Measurements from ENCODE around the gene G0S2. TPM values are rescaled to one million over a fixed set of nuclear protein-coding genes. Genes with fewer than 3 reads are reported as not detected.
"Not testable (repeated sequence)": the region's sequence is repeated elsewhere in the genome, so short reads cannot be mapped to it uniquely, and the experiment has no call there.

Gene G0S2
- total and polyA plus RNA-seq, 2 of the 8 experiments (the other 6 are each of a cell fraction or from before 2014, with no cell fraction given), result 1.0 to 1.7 TPM

GRCh38 chr1:209700686-209701085 is 25.5 kb downstream of the G0S2 start:
- DNase-seq (ENCODE audit: low read depth in 1 of 2, low spot score in 2 of 2); H2BK12ac ChIP-seq (ENCODE audit: low read depth, low read length); H2BK120ac ChIP-seq (replicated peaks; ENCODE audit: low read depth, low read length); H3K56ac ChIP-seq (replicated peaks; ENCODE audit: insufficient read length, low read depth, low read length); H2BK5ac ChIP-seq (ENCODE audit: low read depth, low read length); H3K4me1 ChIP-seq (replicated peaks in 1 of 4; ENCODE audit: control insufficient read depth in 3 of 4, insufficient read depth in 4 of 4, low read length in 3 of 4); H4K5ac ChIP-seq (ENCODE audit: insufficient read length, low read depth, low read length); H2AFZ ChIP-seq (ENCODE audit: low read length); H3K18ac ChIP-seq (ENCODE audit: extremely low read depth, low read length); H3K9ac ChIP-seq (replicated peaks in 1 of 4; ENCODE audit: extremely low read depth in 1 of 4, low read depth in 3 of 4, low read length in 3 of 4); H3K27ac ChIP-seq (ENCODE audit: low read depth, low read length); H3K27me3 ChIP-seq (replicated peaks in 1 of 4; ENCODE audit: control insufficient read depth in 3 of 4, extremely low read depth in 1 of 4, insufficient read depth in 3 of 4, low read length in 3 of 4); H3K23me2 ChIP-seq (ENCODE audit: low read depth, low read length); H2BK20ac ChIP-seq (ENCODE audit: low read length); H3K4me3 ChIP-seq (ENCODE audit: extremely low read depth in 1 of 4, insufficient read depth in 2 of 4, low read depth in 3 of 4, low read length in 4 of 4); H3K14ac ChIP-seq (ENCODE audit: insufficient read length); H4K91ac ChIP-seq (replicated peaks; ENCODE audit: insufficient read length, low read length); H2BK15ac ChIP-seq (ENCODE audit: low read length); H3K4ac ChIP-seq (replicated peaks; ENCODE audit: insufficient read length, low read depth, low read length); H4K20me1 ChIP-seq (replicated peaks in 1 of 2; ENCODE audit: control insufficient read depth in 1 of 2, insufficient read depth in 2 of 2, low read length in 2 of 2); H4K8ac ChIP-seq (ENCODE audit: extremely low read depth, insufficient read depth, low read length); H2AK5ac ChIP-seq (ENCODE audit: low read depth, low read length); H3K23ac ChIP-seq (ENCODE audit: insufficient read length); H3K9me3 ChIP-seq (ENCODE audit: insufficient read depth in 2 of 2, low read depth in 1 of 2, low read length in 1 of 2); H3K4me2 ChIP-seq (ENCODE audit: insufficient read depth in 1 of 2, low read depth in 2 of 2, low read length in 2 of 2); FAIRE-seq; H3K79me2 ChIP-seq (ENCODE audit: control insufficient read depth in 1 of 2, insufficient read depth in 2 of 2, low read length in 2 of 2); H3K79me1 ChIP-seq (ENCODE audit: low read depth, low read length); H3K36me3 ChIP-seq (ENCODE audit: control insufficient read depth in 2 of 4, insufficient read depth in 4 of 4, low read length in 3 of 4): not testable (repeated sequence)
- CTCF ChIA-PET (ENCODE audit: partially characterized antibody), result interaction anchor here (0.8 kb wide), 1 partner anchor 19 kb away, joined by 3 read pairs; no protein-coding TSS in a partner anchor
- POLR2A ChIA-PET (ENCODE audit: partially characterized antibody), result interaction anchor here (0.6 kb wide), 1 partner anchor 57 kb away, joined by 3 read pairs; no protein-coding TSS in a partner anchor

Data from H1 (cell line).